GM18526 (cell line): Measurements from ENCODE around the gene IRS2.

Experiments used
- POLR2A ChIP-seq: IDR thresholded peaks from 3 replicates; pipeline ENCODE4 v1.6.1; 2011; ENCODE audit not compliant: insufficient read length; ENCODE audit errors: extremely low read depth

Gene IRS2

GRCh38 chr13:109735436-109735966 is 50.9 kb downstream of the IRS2 start:
- no peak for TF ChIP-seq POLR2A

GRCh38 chr13:109734002-109734785 is 52.2 kb downstream of the IRS2 start:
- TF ChIP-seq POLR2A, result no peak

- TF ChIP-seq POLR2A, result no peak
Measured at GRCh38 chr13:109733550-109733949, 52.8 kb downstream of the IRS2 start.

GRCh38 chr13:109730812-109731335 is 55.5 kb downstream of the IRS2 start:
- TF ChIP-seq POLR2A, result no peak

GRCh38 chr13:109728791-109729731 is 57.3 kb downstream of the IRS2 start:
- TF ChIP-seq POLR2A, result no peak

GRCh38 chr13:109728061-109728460 is 58.3 kb downstream of the IRS2 start:
- no peak for TF ChIP-seq POLR2A

- no peak for TF ChIP-seq POLR2A
Measured at GRCh38 chr13:109727251-109727650, 59.1 kb downstream of the IRS2 start.

- no peak for TF ChIP-seq POLR2A
Measured at GRCh38 chr13:109725995-109726637, 60.3 kb downstream of the IRS2 start.

GRCh38 chr13:109725297-109725696 is 61.1 kb downstream of the IRS2 start:
- TF ChIP-seq POLR2A, result no peak

GRCh38 chr13:109724603-109725002 is 61.8 kb downstream of the IRS2 start:
- no peak for TF ChIP-seq POLR2A

- no peak for TF ChIP-seq POLR2A
Measured at GRCh38 chr13:109723046-109723445, 63.3 kb downstream of the IRS2 start.

GRCh38 chr13:109722068-109722467 is 64.3 kb downstream of the IRS2 start:
- no peak for TF ChIP-seq POLR2A

- TF ChIP-seq POLR2A, result no peak
Measured at GRCh38 chr13:109720758-109721184, 65.6 kb downstream of the IRS2 start.

- no peak for TF ChIP-seq POLR2A
Measured at GRCh38 chr13:109719962-109720646, 66.3 kb downstream of the IRS2 start.
